A673 (cell line): Measurements from ENCODE around the gene TM9SF2. TPM values are rescaled to one million over a fixed set of nuclear protein-coding genes. Genes with fewer than 3 reads are reported as not detected.

Experiments used
- BruUV-seq: library from RNA; stranded (reverse); fragments of 400-500 nt; replicated peaks from 2 replicates; lab custom pipeline; 2021; lab: Mats Ljungman, UMichigan
- CTCF ChIA-PET: fragments of 300-600 bp; sonication (Branson Sonifier 250); formaldehyde crosslinking; loops from one replicate; lab custom pipeline; 2022; ENCODE audit warnings: antibody characterized with exemption; lab: Charles Lee
- POLR2A ChIA-PET: fragments of 300-600 bp; sonication (Branson Sonifier 250); formaldehyde crosslinking; loops from one replicate; lab custom pipeline; 2022; ENCODE audit warnings: antibody characterized with exemption; ENCODE audit not compliant: low non-redundant PET; lab: Charles Lee
- DNase-seq: peaks from one replicate; pipeline ENCODE4 v3.0.0-alpha.2; 2015; ENCODE audit warnings: low spot score
- H3K27ac ChIP-seq: fragments of 200-600 bp; sonication (generic); 2 replicates; pipeline ENCODE4 v1.5.1; 2016; ENCODE audit warnings: mixed run types, low read depth, mild to moderate bottlenecking, mixed read lengths, antibody characterized with exemption, low read length; ENCODE audit not compliant: poor library complexity, severe bottlenecking
- H3K27me3 ChIP-seq: fragments of 200-600 bp; sonication (generic); replicated peaks from 2 replicates; pipeline ENCODE4 v1.6.1; 2017; ENCODE audit warnings: mixed run types, low read depth, mild to moderate bottlenecking, mixed read lengths, antibody characterized with exemption, low read length; ENCODE audit not compliant: insufficient read depth, poor library complexity
- H3K36me3 ChIP-seq: fragments of 200-600 bp; sonication (generic); 2 replicates; pipeline ENCODE4 v1.6.1; 2016; ENCODE audit warnings: mixed run types, mild to moderate bottlenecking, mixed read lengths, antibody characterized with exemption, low read length; ENCODE audit not compliant: insufficient read depth, poor library complexity, severe bottlenecking
- H3K4me1 ChIP-seq: fragments of 200-600 bp; sonication (generic); 2 replicates; pipeline ENCODE4 v1.6.1; 2017; ENCODE audit warnings: mixed run types, mild to moderate bottlenecking, mixed read lengths, antibody characterized with exemption, low read length; ENCODE audit not compliant: insufficient read depth, poor library complexity, severe bottlenecking
- H3K4me3 ChIP-seq: fragments of 200-600 bp; sonication (generic); 2 replicates; pipeline ENCODE4 v1.5.1; 2016; ENCODE audit warnings: low read depth, mixed run types, mild to moderate bottlenecking, mixed read lengths, low read length; ENCODE audit not compliant: poor library complexity, severe bottlenecking
- H3K9me3 ChIP-seq: fragments of 200-600 bp; sonication (generic); 2 replicates; pipeline ENCODE4 v1.6.1; 2016; ENCODE audit warnings: mixed run types, low read depth, mild to moderate bottlenecking, mixed read lengths, antibody characterized with exemption, low read length; ENCODE audit not compliant: poor library complexity, severe bottlenecking
- EZH2 ChIP-seq: fragments of 200-600 bp; sonication (generic); IDR thresholded peaks from 2 replicates; pipeline ENCODE4 v1.6.1; 2017; ENCODE audit warnings: borderline replicate concordance, low read depth, mild to moderate bottlenecking, mixed read lengths, antibody characterized with exemption, low read length; ENCODE audit not compliant: poor library complexity, severe bottlenecking
- intact Hi-C: fragments of 100-400 bp; cut with micrococcal nuclease; formaldehyde crosslinking; loops from one replicate; pipeline ENCODE4 v1.10.0; 2022; ENCODE audit not compliant: unreplicated experiment
- total RNA-seq: library from RNA; stranded (reverse); gene quantifications from 2 replicates; pipeline ENCODE4 v1.2.3, GENCODE V29; 2021
- TF ChIP-seq, protein P1 (sequence below): fragments of 300-800, 200-600 bp; sonication (generic); conservative IDR thresholded peaks from 2 replicates; pipeline ENCODE4 v1.5.1; 2017; ENCODE audit warnings: low read depth, mild to moderate bottlenecking, antibody characterized with exemption, low read length, moderate library complexity, mixed read lengths

Gene TM9SF2
- total RNA-seq, 1 experiment from 2014 or later: 96.3 TPM

GRCh38 chr13:99556867-99557443 is 55.7 kb downstream of the TM9SF2 start:
- no peaks in the 10 kb centered on the region for H3K27me3 ChIP-seq
- no peaks in the 10 kb centered on the region for H3K4me1 ChIP-seq
- ChIA-PET CTCF (no interaction called here), POLR2A (no interaction called here)
- H3K27ac ChIP-seq: no peak overlapping the region
- H3K9me3 ChIP-seq: no peaks in the 10 kb centered on the region
- no peak for TF ChIP-seq EZH2
- TF ChIP-seq, protein P1, sequence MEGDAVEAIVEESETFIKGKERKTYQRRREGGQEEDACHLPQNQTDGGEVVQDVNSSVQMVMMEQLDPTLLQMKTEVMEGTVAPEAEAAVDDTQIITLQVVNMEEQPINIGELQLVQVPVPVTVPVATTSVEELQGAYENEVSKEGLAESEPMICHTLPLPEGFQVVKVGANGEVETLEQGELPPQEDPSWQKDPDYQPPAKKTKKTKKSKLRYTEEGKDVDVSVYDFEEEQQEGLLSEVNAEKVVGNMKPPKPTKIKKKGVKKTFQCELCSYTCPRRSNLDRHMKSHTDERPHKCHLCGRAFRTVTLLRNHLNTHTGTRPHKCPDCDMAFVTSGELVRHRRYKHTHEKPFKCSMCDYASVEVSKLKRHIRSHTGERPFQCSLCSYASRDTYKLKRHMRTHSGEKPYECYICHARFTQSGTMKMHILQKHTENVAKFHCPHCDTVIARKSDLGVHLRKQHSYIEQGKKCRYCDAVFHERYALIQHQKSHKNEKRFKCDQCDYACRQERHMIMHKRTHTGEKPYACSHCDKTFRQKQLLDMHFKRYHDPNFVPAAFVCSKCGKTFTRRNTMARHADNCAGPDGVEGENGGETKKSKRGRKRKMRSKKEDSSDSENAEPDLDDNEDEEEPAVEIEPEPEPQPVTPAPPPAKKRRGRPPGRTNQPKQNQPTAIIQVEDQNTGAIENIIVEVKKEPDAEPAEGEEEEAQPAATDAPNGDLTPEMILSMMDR: no peak
- DNase-seq: no peak
- H3K4me3 ChIP-seq: no peak overlapping the region
- peaks cover 12% of the 10 kb centered on the region for H3K36me3 ChIP-seq
- BruUV-seq: no TSS peak
- intact Hi-C loops: no loop called here

GRCh38 chr13:99558570-99559180 is 57.4 kb downstream of the TM9SF2 start:
- no peaks in the 10 kb centered on the region for H3K4me1 ChIP-seq
- no peak overlapping the region for H3K4me3 ChIP-seq
- intact Hi-C loops: no loop called here
- H3K27me3 ChIP-seq: no peaks in the 10 kb centered on the region
- no peak for DNase-seq
- no TSS peak for BruUV-seq
- TF ChIP-seq EZH2: no peak
- TF ChIP-seq, protein P1: no peak
- no peak overlapping the region for H3K27ac ChIP-seq
- ChIA-PET CTCF (no interaction called here), POLR2A (interaction anchor here (0.6 to 0.8 kb wide), 2 partner anchors 9 to 792 kb away, joined by 3 to 4 read pairs; no protein-coding TSS in a partner anchor)
- H3K36me3 ChIP-seq: peaks cover 15% of the 10 kb centered on the region
- no peaks in the 10 kb centered on the region for H3K9me3 ChIP-seq

GRCh38 chr13:99559560-99559959 is 58.3 kb downstream of the TM9SF2 start:
- Histone ChIP-seq H3K27me3 (no peaks in the 10 kb centered on the region), H3K9me3 (no peaks in the 10 kb centered on the region), H3K4me1 (no peaks in the 10 kb centered on the region), H3K36me3 (peaks cover 20% of the 10 kb centered on the region), H3K4me3 (no peak overlapping the region), H3K27ac (no peak overlapping the region)
- intact Hi-C loops: no loop called here
- no peak for TF ChIP-seq EZH2
- TF ChIP-seq, protein P1: no peak
- BruUV-seq: no TSS peak
- DNase-seq: no peak
- POLR2A ChIA-PET: no interaction called here
- CTCF ChIA-PET: no interaction called here
